DMS 273 treated with DMSO at 0.1 percent for 48 hours (cell line): ENCODE data around the gene OXCT1.
"Not testable (repeated sequence)": the region's sequence is repeated elsewhere in the genome, so short reads cannot be mapped to it uniquely, and the experiment has no call there.

Experiments used
- DNase-seq: peaks from one replicate; lab custom pipeline; 2025; lab: John Stamatoyannopoulos, UW

OXCT1 gene

DNA sequence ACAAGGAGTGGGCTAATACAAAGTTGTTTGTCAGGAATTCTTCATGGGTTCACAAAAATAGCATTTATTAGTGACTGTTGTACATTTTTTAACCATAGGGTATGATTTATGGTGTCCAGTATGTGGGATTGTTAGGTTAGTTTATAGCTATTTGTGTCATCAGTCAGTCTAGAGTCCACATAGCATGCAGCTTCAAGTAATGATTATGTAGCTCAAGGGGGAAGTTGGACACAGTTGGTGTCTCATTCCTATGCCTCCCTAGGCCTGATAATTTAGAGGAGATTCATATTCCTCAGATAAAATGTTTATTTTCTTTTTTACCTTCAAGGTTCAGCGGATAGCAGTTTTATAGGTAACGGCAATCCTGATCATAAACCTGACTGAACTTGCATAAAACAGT, 153.8 kb downstream of the OXCT1 start:
- no peak for DNase-seq

GRCh38 chr5:41714446-41714845, 155.8 kb downstream of the OXCT1 start:
- DNase-seq = not testable (repeated sequence)

GRCh38 chr5:41708604-41708940, 161.7 kb downstream of the OXCT1 start:
- no peak for DNase-seq

DNA sequence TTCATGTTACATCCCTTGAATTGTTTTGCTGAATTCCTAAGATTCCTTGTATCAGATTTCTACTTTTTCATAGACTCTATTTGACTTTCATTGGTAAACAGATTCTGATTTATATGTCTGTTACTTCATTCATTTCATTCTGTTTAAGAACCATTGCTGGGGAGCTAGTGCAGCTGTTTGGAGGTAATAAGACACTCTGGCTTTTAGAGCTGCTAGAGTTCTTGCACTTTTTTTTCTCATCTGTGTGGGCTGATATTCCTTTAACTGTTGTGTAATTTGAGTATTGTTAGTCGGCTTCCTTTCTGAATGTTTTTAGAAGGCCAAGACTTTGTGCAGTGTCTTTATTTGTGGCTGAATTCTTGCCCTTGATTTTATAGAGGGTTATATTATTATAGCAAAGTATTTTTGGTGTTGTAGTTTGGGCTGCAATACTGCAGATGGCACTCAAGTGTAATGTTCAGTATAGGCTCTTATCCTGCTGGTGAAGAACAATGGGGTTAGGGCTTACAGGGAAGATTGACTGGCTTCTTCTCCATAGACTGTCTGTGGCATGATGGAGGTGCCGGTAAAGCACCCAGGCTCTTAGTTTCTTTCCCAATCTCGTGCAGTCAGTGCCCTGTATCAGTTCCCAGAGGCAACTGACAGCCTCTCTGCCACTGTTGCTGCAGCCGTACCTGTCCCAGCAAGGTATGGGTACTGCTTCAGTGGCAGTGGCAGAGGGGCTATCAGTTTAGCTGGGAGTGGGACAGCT, 162.2 kb downstream of the OXCT1 start:
- no peak for DNase-seq

DNA sequence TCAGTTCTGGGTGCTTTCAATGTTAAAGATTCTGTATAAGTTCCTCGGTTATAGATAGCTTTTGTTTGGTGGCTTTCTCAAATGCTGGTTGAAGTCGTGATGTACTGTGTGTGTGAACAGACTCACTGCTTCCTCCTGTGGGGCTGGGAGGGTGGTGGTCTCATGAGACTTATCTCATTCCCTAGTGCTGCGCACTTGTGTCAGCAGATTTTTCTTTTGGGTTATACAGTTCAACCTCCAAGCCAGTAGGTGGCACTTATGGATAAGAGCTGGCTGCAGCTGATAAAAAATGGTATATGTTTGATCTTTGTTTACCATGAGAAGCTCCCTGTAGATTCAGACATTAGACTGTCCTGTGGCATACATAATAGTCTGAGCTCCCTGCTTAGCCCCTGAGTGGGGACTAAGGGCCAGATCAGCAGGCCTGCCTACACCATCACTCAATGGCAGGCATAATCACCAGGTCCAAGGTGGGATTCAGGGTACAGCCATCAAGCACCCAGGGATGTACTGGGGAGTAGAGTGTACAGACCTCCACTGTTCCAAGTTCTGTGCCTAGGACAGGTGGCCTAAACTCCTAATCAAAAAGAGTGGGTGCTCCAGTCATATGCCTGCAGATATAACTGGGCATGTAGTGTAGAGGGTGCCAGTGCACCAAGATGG, 174.2 kb downstream of the OXCT1 start:
- DNase-seq = no peak

DNA sequence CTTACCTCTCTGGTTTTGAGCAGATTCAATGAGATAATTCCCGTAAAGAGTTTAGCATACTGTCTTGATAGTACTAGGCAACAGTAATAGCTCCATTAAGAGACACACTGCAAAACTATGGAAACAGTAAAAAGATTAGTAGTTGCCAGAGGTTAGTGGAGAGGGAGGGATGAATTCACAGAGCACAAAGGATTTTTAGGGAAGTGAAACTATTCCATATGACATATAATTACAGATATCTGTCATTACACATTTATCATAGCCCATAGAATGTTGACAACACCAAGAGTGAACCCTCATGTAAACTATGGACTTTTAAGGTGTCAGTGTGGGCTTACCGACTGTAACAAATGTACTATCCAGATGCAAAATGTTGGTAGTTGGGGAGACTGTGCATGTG, 183.5 kb downstream of the OXCT1 start:
- DNase-seq = no peak

GRCh38 chr5:41686191-41686590, 184.0 kb downstream of the OXCT1 start:
- no peak for DNase-seq

DNA sequence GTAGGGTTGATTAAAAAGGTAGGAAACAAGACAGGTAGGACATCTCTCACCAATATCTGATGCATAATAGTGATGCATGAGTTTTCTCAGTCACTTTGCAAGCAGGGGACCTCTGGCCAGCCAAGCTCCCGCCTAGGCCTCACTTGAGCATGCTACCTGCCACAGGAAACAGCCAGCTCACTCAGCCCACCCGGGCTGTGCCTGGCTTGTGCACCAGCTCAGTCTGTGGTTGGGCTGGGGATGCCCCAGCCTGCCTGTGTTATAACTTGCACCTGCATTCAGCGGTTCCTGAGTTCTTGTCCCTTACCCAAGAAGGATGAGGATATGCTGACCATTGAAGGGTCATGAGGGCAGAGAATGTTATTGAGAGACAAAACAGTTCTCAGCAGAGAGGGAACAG, 187.0 kb downstream of the OXCT1 start:
- DNase-seq = no peak

DNA sequence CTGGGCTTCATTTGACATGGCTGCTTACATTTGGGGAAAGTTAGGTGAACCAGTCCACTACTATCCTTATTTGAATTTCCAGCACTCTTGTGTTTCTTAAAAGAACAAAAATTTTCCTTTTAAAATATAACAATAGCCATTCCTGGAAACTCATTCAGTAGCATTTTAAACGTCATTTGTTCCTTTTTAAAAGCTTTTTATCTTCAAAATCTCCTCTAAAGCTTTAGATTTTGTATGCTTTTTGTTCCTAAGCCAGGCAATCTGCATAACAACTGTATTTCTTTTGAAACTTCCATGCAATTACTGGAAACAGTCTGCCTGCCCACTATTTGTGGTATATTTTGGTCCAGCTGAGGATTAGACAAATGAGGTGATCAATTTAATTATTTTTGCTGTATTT, 187.6 kb downstream of the OXCT1 start:
- no peak for DNase-seq

DNA sequence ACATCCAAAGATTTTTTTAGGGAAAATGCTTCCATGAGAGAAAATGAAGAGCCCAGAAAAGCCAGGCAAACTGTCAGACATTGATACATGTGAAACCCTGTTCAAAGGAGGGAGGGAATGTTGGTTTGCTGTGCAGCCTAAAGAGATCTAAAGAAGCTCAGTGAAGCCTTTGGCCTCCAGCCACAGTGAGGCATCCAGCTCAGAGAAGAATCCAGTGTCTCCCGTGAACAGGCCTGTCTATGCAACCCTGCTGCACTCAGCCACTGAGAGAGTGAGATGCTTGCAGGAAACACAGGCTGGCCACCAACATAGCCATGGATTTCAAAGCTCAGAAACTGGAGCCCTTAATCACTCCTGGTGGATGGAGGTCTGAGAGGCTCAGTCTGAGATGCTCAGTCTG, 188.4 kb downstream of the OXCT1 start:
- DNase-seq = no peak
